Skin epidermis (tissue), 12 donors: Measurements from ENCODE around the gene SNX25.
"Not testable (repeated sequence)": the region's sequence is repeated elsewhere in the genome, so short reads cannot be mapped to it uniquely, and the experiment has no call there.

Experiments used
- H3K27ac ChIP-seq, 21 experiments: fragments of 200-600 bp; sonication (generic) in 11 of 21; one replicate each; pipeline ENCODE4 v1.5.0; 2020; ENCODE audit warnings: mild to moderate bottlenecking in 3 of 21, inconsistent platforms in 2 of 21, moderate library complexity in 2 of 21
- H3K4me3 ChIP-seq, 7 experiments: fragments of 200-600 bp; sonication (generic) in 2 of 7; one replicate each; pipeline ENCODE4 v1.5.0; 2020; ENCODE audit warnings: inconsistent platforms in 2 of 7, mild to moderate bottlenecking in 2 of 7, moderate library complexity in 1 of 7

Gene SNX25

DNA sequence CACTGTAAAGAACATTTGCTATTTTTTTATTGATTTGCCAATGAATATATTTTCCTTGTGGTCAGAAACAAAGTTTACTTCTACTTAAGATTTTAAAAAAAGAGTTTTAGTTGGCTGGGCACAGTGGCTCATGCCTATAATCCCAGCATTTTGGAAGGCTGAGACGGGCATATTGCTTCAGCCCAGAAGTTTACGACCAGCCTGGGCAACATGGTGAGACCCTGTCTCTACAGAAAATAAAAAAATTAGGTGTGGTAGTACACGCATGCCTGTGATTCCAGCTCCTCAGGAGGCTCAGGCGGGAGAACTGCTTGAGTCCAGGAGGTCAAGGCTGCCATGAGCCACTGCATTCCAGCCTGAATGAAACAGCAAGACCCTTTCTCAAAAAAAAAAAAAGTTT is 149.6 kb downstream of the SNX25 start:
- Histone ChIP-seq H3K27ac (no peak overlapping the region), H3K4me3 (no peak overlapping the region)

GRCh38 chr4:185359767-185360446 is 150.5 kb downstream of the SNX25 start:
- Histone ChIP-seq H3K4me3 (no peak overlapping the region), H3K27ac (no peak overlapping the region)

DNA sequence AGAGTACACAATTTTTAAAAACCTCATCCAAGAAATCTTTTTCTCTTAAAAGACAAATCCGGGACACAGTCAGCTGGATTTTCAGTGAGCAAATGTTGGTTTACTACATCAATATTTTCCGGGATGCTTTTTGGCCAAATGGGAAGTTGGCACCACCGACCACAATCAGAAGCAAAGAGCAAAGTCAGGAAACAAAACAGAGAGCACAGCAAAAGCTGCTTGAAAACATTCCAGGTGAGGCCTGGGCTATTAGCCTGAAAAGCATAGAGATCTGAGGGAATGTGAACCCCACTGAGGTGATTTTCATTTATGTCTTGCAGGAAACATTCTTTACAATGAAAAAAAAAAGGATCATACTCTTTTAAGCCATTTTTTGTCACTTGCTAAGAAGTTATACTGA is 152.5 kb downstream of the SNX25 start:
- H3K27ac ChIP-seq = no peak overlapping the region
- H3K4me3 ChIP-seq = no peak overlapping the region

GRCh38 chr4:185362570-185362969 is 153.2 kb downstream of the SNX25 start:
- not testable (repeated sequence) for H3K4me3 ChIP-seq, H3K27ac ChIP-seq

DNA sequence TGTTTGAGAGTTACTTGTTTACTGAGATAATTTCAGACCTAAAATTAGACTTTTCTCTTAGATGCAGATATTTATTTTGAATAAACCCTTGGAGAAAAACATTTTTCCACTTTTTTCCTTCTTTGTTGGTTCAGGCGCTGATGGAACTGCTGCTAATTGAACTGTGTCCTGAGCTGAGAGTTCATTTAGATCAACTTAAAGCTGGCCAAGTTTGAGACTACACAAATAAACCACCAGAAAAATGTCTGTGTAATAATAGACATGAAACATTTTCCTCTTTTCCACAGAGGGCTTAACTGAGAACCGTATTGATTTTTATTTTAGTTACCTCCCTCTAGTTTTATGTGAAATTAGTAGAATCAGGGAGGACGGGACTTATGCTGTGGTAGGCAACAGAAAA is 153.9 kb downstream of the SNX25 start:
- Histone ChIP-seq H3K27ac (no peak overlapping the region), H3K4me3 (no peak overlapping the region)

DNA sequence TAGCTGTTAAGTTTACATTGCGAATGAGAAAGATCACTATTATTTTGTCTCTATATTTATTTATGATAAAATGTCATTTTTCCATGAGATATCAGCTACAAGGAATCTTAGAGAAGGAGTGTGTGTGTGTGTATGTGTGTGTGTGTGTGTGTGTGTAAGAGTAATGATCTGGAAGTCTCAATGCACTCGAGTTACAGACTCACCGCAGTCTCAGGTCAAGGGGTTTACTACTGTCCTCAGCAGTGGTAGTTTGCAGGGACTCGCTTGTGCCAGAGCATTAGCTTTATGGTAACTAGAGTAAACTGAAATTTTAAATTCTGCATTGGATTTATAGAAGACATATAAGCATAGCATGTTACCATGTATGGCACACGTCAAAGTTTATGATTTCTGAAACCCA is 155.5 kb downstream of the SNX25 start:
- no peak overlapping the region for H3K27ac ChIP-seq

GRCh38 chr4:185369731-185370130 is 160.3 kb downstream of the SNX25 start:
- Histone ChIP-seq H3K4me3 (no peak overlapping the region), H3K27ac (no peak overlapping the region)

More for the DNA sequence above, 155.5 kb downstream of the SNX25 start:
- no peak overlapping the region for H3K4me3 ChIP-seq

DNA sequence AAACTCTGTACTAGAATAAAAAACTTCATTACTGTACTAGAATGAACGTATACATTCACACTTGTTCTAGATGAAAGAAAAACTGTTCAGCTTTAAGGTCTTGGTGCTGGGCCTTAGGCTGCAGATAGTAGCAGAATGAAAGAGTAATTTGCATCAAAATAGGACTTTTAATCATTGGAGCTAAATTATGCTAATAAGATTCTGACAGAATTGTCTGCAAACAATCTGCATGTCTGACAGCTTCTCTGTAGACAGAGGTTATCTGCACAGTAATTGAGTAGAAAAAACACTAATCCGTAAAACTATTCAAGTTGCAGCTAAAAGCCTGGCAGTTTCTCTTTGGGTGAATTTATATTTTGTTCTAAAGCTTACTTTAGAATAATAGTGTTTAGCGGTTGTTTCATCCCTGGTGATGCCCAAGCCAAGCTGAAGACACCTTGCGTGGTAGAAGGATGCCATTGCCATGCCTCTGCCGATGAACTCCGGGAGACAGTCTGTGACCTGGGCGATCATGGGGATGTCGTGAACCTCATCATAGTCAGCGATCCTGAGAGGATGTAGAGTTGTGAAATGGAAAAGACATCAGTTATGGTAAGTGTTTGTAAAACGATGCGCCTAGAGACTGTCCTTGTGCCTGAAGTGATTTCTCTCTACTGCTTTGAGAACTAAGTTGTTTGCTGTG is 161.0 kb downstream of the SNX25 start:
- Histone ChIP-seq H3K27ac (no peak overlapping the region), H3K4me3 (no peak overlapping the region)

GRCh38 chr4:185371702-185372101 is 162.3 kb downstream of the SNX25 start:
- no peak overlapping the region for H3K4me3 ChIP-seq
- H3K27ac ChIP-seq = no peak overlapping the region

DNA sequence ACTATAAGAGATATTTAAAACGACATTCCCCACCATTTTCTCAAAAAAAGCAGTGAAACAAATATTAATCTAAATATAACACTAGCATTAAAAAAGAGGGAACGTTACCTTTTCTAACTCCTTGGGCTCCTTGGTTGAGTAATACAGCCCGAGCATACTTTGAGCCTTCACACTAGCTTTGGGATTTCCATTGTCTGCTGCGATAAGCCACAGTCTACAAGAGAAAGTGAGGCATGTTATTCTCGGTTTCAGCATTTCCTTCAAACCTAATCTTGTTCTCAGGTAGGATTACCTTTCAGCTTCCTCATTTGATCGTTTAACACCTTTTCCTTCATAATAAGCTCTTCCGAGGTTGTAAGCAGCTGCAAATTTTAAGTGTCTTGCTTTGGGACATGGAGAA is 164.6 kb downstream of the SNX25 start:
- Histone ChIP-seq H3K4me3 (no peak overlapping the region), H3K27ac (no peak overlapping the region)

DNA sequence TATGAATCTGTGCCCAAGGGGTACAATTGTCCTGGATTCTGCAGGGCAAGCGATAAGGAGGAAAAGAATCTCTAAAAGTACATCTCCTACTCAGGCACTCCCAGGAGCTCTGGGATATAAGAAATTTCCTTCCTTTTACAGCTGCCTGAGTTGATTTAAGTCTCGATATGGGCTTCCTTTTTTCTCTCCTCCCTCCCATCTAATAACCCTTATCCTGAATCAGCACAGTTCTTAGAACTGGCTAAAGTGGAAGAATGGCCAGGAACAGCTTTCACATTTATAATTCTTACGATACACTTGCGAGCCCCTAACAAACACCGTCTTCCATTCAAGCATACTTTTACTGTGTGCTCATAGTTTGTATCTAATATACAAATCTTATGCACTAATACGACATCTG is 165.2 kb downstream of the SNX25 start:
- Histone ChIP-seq H3K4me3 (no peak overlapping the region), H3K27ac (no peak overlapping the region)

GRCh38 chr4:185378264-185378663 is 168.9 kb downstream of the SNX25 start:
- H3K27ac ChIP-seq = no peak overlapping the region

GRCh38 chr4:185379326-185380295 is 170.2 kb downstream of the SNX25 start:
- no peak overlapping the region for H3K4me3 ChIP-seq
- H3K27ac ChIP-seq = peak overlapping the region in 1 of 21 experiments; percentile 30

More at GRCh38 chr4:185378264-185378663, 168.9 kb downstream of the SNX25 start:
- no peak overlapping the region for H3K4me3 ChIP-seq

DNA sequence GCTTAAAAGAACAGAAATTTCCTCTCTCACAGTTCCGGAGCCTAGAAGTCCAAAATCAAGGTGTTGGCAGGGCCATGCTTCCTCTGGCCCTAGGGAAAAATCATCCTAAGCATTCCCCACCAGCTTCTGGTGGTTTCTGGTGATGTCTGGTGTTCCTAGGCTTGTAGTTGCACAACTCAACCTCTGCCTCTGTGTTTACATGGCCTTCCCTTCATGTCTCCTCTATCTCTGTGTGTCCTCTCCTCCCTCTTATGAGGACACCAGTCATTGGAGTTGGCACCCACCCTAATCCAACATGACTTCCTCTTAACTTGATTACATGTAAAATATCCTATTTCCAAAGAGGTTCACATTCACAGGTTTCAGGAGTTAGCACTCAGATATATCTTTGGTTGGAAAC is 170.9 kb downstream of the SNX25 start:
- Histone ChIP-seq H3K4me3 (no peak overlapping the region), H3K27ac (peak overlapping the region in 1 of 21 experiments; percentile 30)

DNA sequence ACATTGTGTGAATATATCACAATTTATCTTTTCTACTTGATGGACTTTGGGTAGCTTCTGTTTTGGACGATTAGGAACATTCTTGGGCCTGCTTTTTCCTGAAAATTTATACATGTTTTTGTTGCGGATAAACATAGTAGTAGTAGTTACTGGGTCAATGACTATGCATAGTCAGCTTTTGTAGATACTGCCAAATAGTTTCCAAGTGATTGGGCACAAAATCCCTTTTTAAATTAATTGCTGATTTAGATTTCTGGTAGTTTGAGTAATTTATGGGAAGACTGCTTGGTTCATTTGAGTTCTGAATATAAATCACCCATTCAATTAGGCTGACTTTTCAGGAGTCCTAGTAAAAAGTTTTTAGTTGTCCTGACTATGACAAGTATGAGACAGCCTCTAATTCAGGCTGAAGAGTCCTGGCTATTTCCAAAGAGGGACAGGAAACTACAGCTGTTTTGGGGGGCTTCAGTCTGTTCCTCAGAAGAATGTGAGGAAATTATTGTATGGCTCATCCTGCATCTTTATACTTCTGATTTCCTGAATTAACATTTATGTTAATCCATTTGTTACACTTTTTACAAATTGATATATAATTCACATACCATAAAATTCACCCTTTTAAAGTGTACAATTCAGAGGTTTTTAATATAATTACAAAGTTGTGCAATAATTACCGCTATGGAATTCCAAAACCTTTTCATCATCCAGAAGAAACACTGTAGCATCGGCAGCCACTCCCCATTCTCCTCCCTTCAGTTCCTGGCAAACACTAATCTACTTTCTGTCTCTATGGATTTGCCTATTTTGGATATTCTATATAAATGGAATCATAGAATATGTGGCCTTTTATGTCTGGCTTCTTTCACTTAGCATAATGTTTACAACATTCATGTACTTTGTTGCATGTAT is 172.1 kb downstream of the SNX25 start:
- Histone ChIP-seq H3K4me3 (no peak overlapping the region), H3K27ac (no peak overlapping the region)

- Histone ChIP-seq H3K4me3 (no peak overlapping the region), H3K27ac (no peak overlapping the region)
Observed at GRCh38 chr4:185382754-185383153, 173.4 kb downstream of the SNX25 start.

DNA sequence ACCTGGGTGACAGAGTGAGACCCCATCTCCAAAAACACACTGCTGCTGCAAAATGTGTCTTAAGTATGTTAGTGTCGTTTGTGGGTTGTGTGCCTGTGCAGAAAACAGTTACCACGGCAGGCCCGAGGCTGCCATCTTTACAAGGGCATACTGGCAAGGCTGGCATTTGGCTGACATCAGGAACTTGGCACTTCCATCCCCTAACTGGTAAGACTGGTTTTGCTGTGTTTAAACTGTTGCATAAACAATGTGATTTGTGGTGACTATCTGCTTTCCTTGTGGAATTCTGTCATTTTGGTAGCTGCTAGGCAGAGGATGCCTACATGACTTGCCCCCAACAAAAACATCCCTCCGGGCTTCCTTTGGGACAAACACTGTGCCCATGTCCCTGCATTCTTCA is 174.1 kb downstream of the SNX25 start:
- no peak overlapping the region for H3K4me3 ChIP-seq
- peak overlapping the region in 2 of 21 experiments; percentile 7 to 12 for H3K27ac ChIP-seq

- peak overlapping the region in 2 of 21 experiments; percentile 7 to 12 for H3K27ac ChIP-seq
- H3K4me3 ChIP-seq = no peak overlapping the region
Observed at GRCh38 chr4:185384061-185384460, 174.7 kb downstream of the SNX25 start.

DNA sequence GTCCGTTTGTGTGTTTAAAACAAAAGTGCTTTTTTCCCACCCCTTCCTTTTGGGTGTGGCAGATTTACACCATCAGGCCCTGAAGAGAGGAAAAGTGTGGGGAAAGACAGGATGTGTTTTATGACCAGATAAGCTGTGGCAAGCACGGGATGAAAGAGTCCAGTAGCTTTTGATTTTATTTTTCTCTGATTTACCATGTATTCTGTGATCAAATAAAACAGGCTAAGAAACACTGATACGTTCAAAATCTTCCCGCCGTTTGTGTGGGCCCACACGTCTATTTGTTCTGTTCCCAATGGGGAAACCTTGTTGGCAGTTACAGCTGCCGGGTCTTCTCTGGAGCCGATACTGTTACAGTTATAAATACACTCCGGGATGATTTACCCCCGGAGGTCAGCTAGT is 175.5 kb downstream of the SNX25 start:
- no peak overlapping the region for H3K4me3 ChIP-seq
- H3K27ac ChIP-seq = peak overlapping the region in 2 of 21 experiments; percentile 9 to 12
